ENCODE data around the gene WASF3.
"Not testable (repeated sequence)": the region's sequence is repeated elsewhere in the genome, so short reads cannot be mapped to it uniquely, and the experiment has no call there.

GRCh38 chr13:26723620-26724019 lies 166.1 kb downstream of the WASF3 start:
- not testable (repeated sequence) for TF ChIP-seq CTCF (IDR thresholded peaks at IDR 0.05; ENCODE audit: borderline replicate concordance, extremely low read depth, low read length, poor library complexity, severe bottlenecking); EZH2 (IDR thresholded peaks at IDR 0.05; ENCODE audit: borderline replicate concordance, low read depth, low read length, severe bottlenecking)

Measured in DND-41 (cell line).